Heart left ventricle (tissue), 13 donors: ENCODE results near the gene ZRANB1.

ENCODE experiments used
- CTCF ChIP-seq, 12 donors: fragments of 200-600 bp; sonication (generic) in 4 of 12; IDR thresholded peaks; one replicate each; pipeline versions ENCODE4 v1.5.0 to v1.8.0; 2018 to 2022; ENCODE audit warnings: antibody characterized with exemption in 12 of 12, mild to moderate bottlenecking in 5 of 12
- POLR2A ChIP-seq, 2 donors: fragments of 450-650 bp; IDR thresholded peaks; one replicate each; pipeline ENCODE4 v1.6.1; 2017; ENCODE audit warnings: antibody characterized with exemption in 2 of 2, mild to moderate bottlenecking in 2 of 2, moderate library complexity in 2 of 2
- donor health status: ischemic (EF 13 %, LVEDD 7.1; RV severe dilation, severe dysfunction).
- donor health status: DM: no; HTN: yes; CAD: no.
- donor health status: DM: no; HTN: no; CAD: no.
- donor health status: ischemic (EF 25% LVEDD 6.9; RV normal size, moderate dysfunction).
- donor health status: ischemic (EF 25% LVEDD 5.7; RV mildly dilated, moderate dysfunction).
- donor health status: ischemic (EF 35%, LVEDD 5.7; RV mildly dilated, moderate dysfunction).
- donor health status: nonischemic (EF 11% LVEDD 7.7; RV severe dilation, severe dysfunction).
- donor health status: DM: yes; HTN: yes; CAD: no.
- donor health status: PGD.
- donor health status: ischemic (EF 29% LVEDD 5.4; RV normal size, mild dysfunction).
- donor health status: nonischemic (EF 23%, LVEDD 6.1; RV moderate dilation, normal function).

- TF ChIP-seq CTCF (IDR thresholded peaks at IDR 0.05) (no peak), POLR2A (IDR thresholded peaks at IDR 0.05) (no peak)
Observed at GRCh38 chr10:124985162-124985561, 43.2 kb downstream of the ZRANB1 start.
